SK-N-SH treated with all-trans-retinoic acid at 6 μM for 48 hours (cell line): ENCODE data around the gene MIDN.

Experiments
- ATAC-seq: fragments of 200-7000 bp; cut with Tn5 transposase; 3 replicates; pipeline ENCODE4 v1.9.1; 2020; ENCODE audit warnings: mild to moderate bottlenecking, moderate library complexity
- ARNTL ChIP-seq: fragments of 450-650 bp; formaldehyde crosslinking; IDR thresholded peaks from 2 replicates; pipeline ENCODE4 v1.5.0; 2020; ENCODE audit warnings: low read depth, mild to moderate bottlenecking, moderate library complexity, borderline replicate concordance
- BACH2 ChIP-seq: fragments of 250-450 bp; sonication (Bioruptor Pico); IDR thresholded peaks from 2 replicates; pipeline ENCODE4 v1.9.0; 2021; ENCODE audit warnings: mild to moderate bottlenecking, borderline replicate concordance
- CREB5 ChIP-seq: fragments of 250-450 bp; sonication (Bioruptor Pico); IDR thresholded peaks from 2 replicates; pipeline ENCODE4 v1.5.1; 2020; ENCODE audit warnings: low read depth, mild to moderate bottlenecking, moderate library complexity
- CSDC2 ChIP-seq: fragments of 250-450 bp; sonication (Bioruptor Pico); IDR thresholded peaks from 2 replicates; pipeline ENCODE4 v1.5.0; 2020; ENCODE audit warnings: mild to moderate bottlenecking, moderate library complexity
- CSRNP3 ChIP-seq: fragments of 250-450 bp; sonication (Bioruptor Pico); IDR thresholded peaks from 2 replicates; pipeline ENCODE4 v1.5.1; 2021; ENCODE audit warnings: mild to moderate bottlenecking, moderate library complexity
- ESRRG ChIP-seq: fragments of 250-450 bp; sonication (Bioruptor Pico); IDR thresholded peaks from 2 replicates; pipeline ENCODE4 v1.6.1; 2021; ENCODE audit warnings: mild to moderate bottlenecking
- GLIS3 ChIP-seq: fragments of 250-450 bp; sonication (Bioruptor Pico); IDR thresholded peaks from 2 replicates; pipeline ENCODE4 v1.5.0; 2020; ENCODE audit warnings: mild to moderate bottlenecking, moderate library complexity
- ISL1 ChIP-seq: fragments of 250-450 bp; sonication (Bioruptor Pico); IDR thresholded peaks from 2 replicates; pipeline ENCODE4 v2.1.2; 2022; ENCODE audit warnings: mild to moderate bottlenecking, moderate library complexity
- PATZ1 ChIP-seq: fragments of 250-450 bp; sonication (Bioruptor Pico); IDR thresholded peaks from 2 replicates; pipeline ENCODE4 v1.8.0; 2020; ENCODE audit warnings: mild to moderate bottlenecking, moderate library complexity, borderline replicate concordance
- POU6F1 ChIP-seq: fragments of 250-450 bp; sonication (Bioruptor Pico); IDR thresholded peaks from 2 replicates; pipeline ENCODE4 v1.8.0; 2021; ENCODE audit warnings: low read depth, mild to moderate bottlenecking, moderate library complexity, borderline replicate concordance
- PPARA ChIP-seq: fragments of 250-450 bp; sonication (Bioruptor Pico); IDR thresholded peaks from 2 replicates; pipeline ENCODE4 v1.5.0; 2020; ENCODE audit warnings: mild to moderate bottlenecking, borderline replicate concordance
- RARB ChIP-seq: fragments of 250-450 bp; sonication (Bioruptor Pico); IDR thresholded peaks from 2 replicates; pipeline ENCODE4 v1.8.0; 2021; ENCODE audit warnings: mild to moderate bottlenecking, moderate library complexity
- SNAI2 ChIP-seq: fragments of 250-450 bp; sonication (Bioruptor Pico); IDR thresholded peaks from 2 replicates; pipeline ENCODE4 v1.5.0; 2020; ENCODE audit warnings: mild to moderate bottlenecking, moderate library complexity
- TCF4 ChIP-seq: fragments of 250-450 bp; sonication (Bioruptor Pico); IDR thresholded peaks from 2 replicates; pipeline ENCODE4 v1.8.0; 2021; ENCODE audit warnings: mild to moderate bottlenecking, moderate library complexity, borderline replicate concordance
- TOX ChIP-seq: fragments of 250-450 bp; sonication (Bioruptor Pico); IDR thresholded peaks from 2 replicates; pipeline ENCODE4 v1.8.0; 2021; ENCODE audit warnings: mild to moderate bottlenecking, moderate library complexity, borderline replicate concordance
- TSHZ2 ChIP-seq: fragments of 250-450 bp; sonication (Bioruptor Pico); IDR thresholded peaks from 2 replicates; pipeline ENCODE4 v1.5.0; 2020; ENCODE audit warnings: mild to moderate bottlenecking, moderate library complexity
- ZC3H10 ChIP-seq: fragments of 250-450 bp; sonication (Bioruptor Pico); IDR thresholded peaks from 2 replicates; pipeline ENCODE4 v1.5.1; 2021; ENCODE audit warnings: mild to moderate bottlenecking, moderate library complexity
- ZFP3 ChIP-seq: fragments of 250-450 bp; sonication (Bioruptor Pico); IDR thresholded peaks from 2 replicates; pipeline ENCODE4 v1.5.0; 2020; ENCODE audit warnings: mild to moderate bottlenecking, moderate library complexity
- ZFP30 ChIP-seq: fragments of 450-650 bp; formaldehyde crosslinking; IDR thresholded peaks from 2 replicates; pipeline ENCODE4 v1.5.0; 2022; ENCODE audit warnings: mild to moderate bottlenecking, moderate library complexity
- ZNF565 ChIP-seq: fragments of 450-650 bp; formaldehyde crosslinking; conservative IDR thresholded peaks from 2 replicates; pipeline ENCODE4 v1.5.0; 2020; ENCODE audit warnings: low read depth, mild to moderate bottlenecking, moderate library complexity
- ZNF70 ChIP-seq: fragments of 450-650 bp; formaldehyde crosslinking; IDR thresholded peaks from 2 replicates; pipeline ENCODE4 v1.5.0; 2020; ENCODE audit warnings: mild to moderate bottlenecking, moderate library complexity
- ZNF8 ChIP-seq: fragments of 450-650 bp; formaldehyde crosslinking; IDR thresholded peaks from 2 replicates; pipeline ENCODE4 v1.5.0; 2020; ENCODE audit warnings: mild to moderate bottlenecking, moderate library complexity

The MIDN gene

GRCh38 chr19:1274081-1274851 is 25.9 kb downstream of the MIDN start:
- no peak for TF ChIP-seq SNAI2 (CRISPR knock-in tag)
- TF ChIP-seq ARNTL (CRISPR knock-in tag) = no peak
- TF ChIP-seq ZNF8 = no peak
- TF ChIP-seq TOX (CRISPR knock-in tag) = no peak
- no peak for TF ChIP-seq ZFP3
- no peak for TF ChIP-seq ZC3H10 (CRISPR knock-in tag)
- TF ChIP-seq CSRNP3 (CRISPR knock-in tag) = no peak
- no peak for TF ChIP-seq CREB5
- TF ChIP-seq ZNF565 (CRISPR knock-in tag) = no peak
- no peak for TF ChIP-seq CSDC2 (CRISPR knock-in tag)
- TF ChIP-seq GLIS3 (CRISPR knock-in tag) = no peak
- no peak for TF ChIP-seq BACH2 (CRISPR knock-in tag)
- no peak for TF ChIP-seq RARB
- no peak for TF ChIP-seq PATZ1 (CRISPR knock-in tag)
- no peak for TF ChIP-seq ISL1 (CRISPR knock-in tag)
- no peak for TF ChIP-seq ZFP30 (CRISPR knock-in tag)
- TF ChIP-seq PPARA (CRISPR knock-in tag) = no peak
- no peak for TF ChIP-seq ESRRG (CRISPR knock-in tag)
- no peak for TF ChIP-seq TCF4 (CRISPR knock-in tag)
- TF ChIP-seq ZNF70 (CRISPR knock-in tag) = no peak
- ATAC-seq = no peak

- TF ChIP-seq ZNF70 (CRISPR knock-in tag) (no peak), CSRNP3 (CRISPR knock-in tag) (no peak), CREB5 (no peak), CSDC2 (CRISPR knock-in tag) (no peak), ZNF8 (no peak), PATZ1 (CRISPR knock-in tag) (no peak), TSHZ2 (no peak), PPARA (CRISPR knock-in tag) (no peak), ESRRG (CRISPR knock-in tag) (no peak), TCF4 (CRISPR knock-in tag) (no peak), GLIS3 (CRISPR knock-in tag) (no peak), POU6F1 (CRISPR knock-in tag) (no peak)
- peak; percentile 17 for ATAC-seq
These were observed 26.5 kb downstream of the MIDN start for GRCh38 chr19:1274852-1275259.
